ENCODE data around the gene SPSB2.

- no peak for TF ChIP-seq CTCF (IDR thresholded peaks at IDR 0.05; ENCODE audit: low read length)
- TF ChIP-seq EZH2 (optimal IDR thresholded peaks at IDR 0.05; ENCODE audit: low read depth, low read length) = no peak
- TF ChIP-seq EZH2phosphoT487 (IDR thresholded peaks at IDR 0.05; ENCODE audit: low read length) = no peak
These were observed 23.7 kb downstream of the SPSB2 start for GRCh38 chr12:6849427-6849826.
